Gastrocnemius medialis (tissue), 4 donors: Measurements from ENCODE around the gene SHC3.

Source experiments
- CTCF ChIP-seq, 5 experiments: fragments of 450-650 bp in 3 of 5; fragments of 200-600 bp in 2 of 5; sonication (generic) in 2 of 5; IDR thresholded peaks in 4 of 5; conservative IDR thresholded peaks in 1 of 5; 1 replicate in 4 of 5; 2 replicates in 1 of 5; pipeline ENCODE4 v1.5.1; 2016 to 2019; ENCODE audit warnings: antibody characterized with exemption in 5 of 5, mild to moderate bottlenecking in 3 of 5, moderate library complexity in 3 of 5
- POLR2A ChIP-seq, 2 donors: fragments of 450-650 bp; IDR thresholded peaks; one replicate each; pipeline ENCODE4 v1.6.1; 2017; ENCODE audit warnings: antibody characterized with exemption in 2 of 2, mild to moderate bottlenecking in 2 of 2, moderate library complexity in 2 of 2

- no peak for TF ChIP-seq POLR2A (IDR thresholded peaks at IDR 0.05)
- no peak for TF ChIP-seq CTCF (IDR thresholded peaks at IDR 0.05 in 4 of 5, conservative IDR thresholded peaks at IDR 0.05 in 1 of 5)
Measured at GRCh38 chr9:89048616-89049015, 130.0 kb downstream of the SHC3 start.
